Pancreas (tissue), 10 donors: ENCODE measurements around the gene APOBEC3B. TPM values are rescaled to one million over a fixed set of nuclear protein-coding genes. Genes with fewer than 3 reads are reported as not detected.

ENCODE experiments used
- ATAC-seq, 4 donors: fragments of 200-7000 bp; cut with Tn5 transposase; one replicate each; pipeline versions ENCODE4 v1.8.0 to v1.9.1; 2020; ENCODE audit warnings: mild to moderate bottlenecking in 4 of 4, moderate library complexity in 4 of 4
- DNase-seq, 6 donors: peaks; one replicate each; pipeline ENCODE4 v3.0.0-alpha.2; 2020
- FAIRE-seq: peaks from 2 replicates; lab custom pipeline; 2012; peaks lifted over from hg19 to GRCh38; lab: Jason Lieb, UNC
- H3K27ac ChIP-seq, 4 donors: fragments of 200-600 bp; sonication (generic); 1 replicate in 3 of 4; 2 replicates in 1 of 4; pipeline versions ENCODE4 v1.5.0 to v1.8.0; 2020
- H3K27me3 ChIP-seq, 4 donors: fragments of 200-600 bp; one replicate each; pipeline ENCODE4 v1.8.0; 2021
- H3K36me3 ChIP-seq, 3 donors: fragments of 200-600 bp; sonication (generic) in 1 of 3; one replicate each; pipeline versions ENCODE4 v1.5.0 to v1.8.0; 2020 to 2021
- H3K4me1 ChIP-seq, 3 donors: fragments of 200-600 bp; one replicate each; pipeline ENCODE4 v1.8.0; 2021
- H3K4me3 ChIP-seq, 4 donors: fragments of 200-600 bp; sonication (generic) in 2 of 4; one replicate each; pipeline versions ENCODE4 v1.5.0 to v1.8.0; 2020 to 2021
- H3K9me3 ChIP-seq, 4 donors: fragments of 200-600 bp; one replicate each; pipeline ENCODE4 v1.8.0; 2021
- CTCF ChIP-seq, 4 donors: fragments of 200-600 bp; sonication (generic) in 3 of 4; IDR thresholded peaks; one replicate each; pipeline versions ENCODE4 v1.5.0 to v1.8.0; 2021; ENCODE audit warnings: antibody characterized with exemption in 4 of 4
- WGBS, 2 donors: extraction: QIAGEN DNeasy Blood & Tissue Kit; methylation state at CpG; one replicate each; pipeline ENCODE4 v1.1.7; 2013; 5-methylcytosine and 5-hydroxymethylcytosine counted together
- intact Hi-C, 3 donors: fragments of 100-400 bp; cut with DNase I; formaldehyde crosslinking; loops; one replicate each; pipeline versions ENCODE4 v1.11.1 to v1.14.2; 2022
- polyA plus RNA-seq, 2 donors: library from polyadenylated mRNA; stranded (reverse); fragments of 200-250 nt; gene quantifications; one replicate each; pipeline ENCODE4 v1.2.3, GENCODE V29; 2013
- total RNA-seq, 6 donors: library from RNA; stranded (reverse); fragmentation: NEBNext Ultra II Directional in 4 of 6; extraction: Animal tissue kit (Norgen Biotek cat#: 25700) in 4 of 6; gene quantifications; one replicate each; pipeline versions ENCODE4 v1.2.1 to v1.2.4, GENCODE V29; 2021 to 2023
- donor health status: healthy with polysubstance abuse.
- donor health status: DM: no; HTN: no; CAD: no; lungs with moderate emphysema.
- donor health status: DM: no; HTN: no; CAD: no.
- donor health status: control.
- donor health status: control.
- donor health status: Bipolar disorder and iron deficiency.
- donor health status: DM: yes; HTN: yes; CAD: no.
- donor health status: DM: no; HTN: no; CAD: no.
- donor health status: DM: no; HTN: no; CAD: no.
- donor health status: DM: yes; HTN: yes; CAD: no.

APOBEC3B gene
- total and polyA plus RNA-seq, 8 donors, result 0.60 to 10.2 (median 3.0) TPM

- H3K4me3 ChIP-seq, result no peak overlapping the region
- FAIRE-seq (no peak), ATAC-seq (no peak), DNase-seq (no peak)
- H3K27ac ChIP-seq, result no peak overlapping the region
- intact Hi-C loops, result no loop called here
- H3K4me1 ChIP-seq, result peaks cover 0 to 8% (median 0%) of the 10 kb centered on the region in 3 donors
- H3K36me3 ChIP-seq, result no peaks in the 10 kb centered on the region
- H3K27me3 ChIP-seq, result no peaks in the 10 kb centered on the region
- WGBS, 2 donors, result 89 to 90% methylated on average over 7 of the region's 7 CpGs
- H3K9me3 ChIP-seq, result no peaks in the 10 kb centered on the region
- TF ChIP-seq CTCF (IDR thresholded peaks at IDR 0.05), result no peak
These were observed 15.2 kb upstream of the APOBEC3B start for GRCh38 chr22:38966942-38967341.

DNA sequence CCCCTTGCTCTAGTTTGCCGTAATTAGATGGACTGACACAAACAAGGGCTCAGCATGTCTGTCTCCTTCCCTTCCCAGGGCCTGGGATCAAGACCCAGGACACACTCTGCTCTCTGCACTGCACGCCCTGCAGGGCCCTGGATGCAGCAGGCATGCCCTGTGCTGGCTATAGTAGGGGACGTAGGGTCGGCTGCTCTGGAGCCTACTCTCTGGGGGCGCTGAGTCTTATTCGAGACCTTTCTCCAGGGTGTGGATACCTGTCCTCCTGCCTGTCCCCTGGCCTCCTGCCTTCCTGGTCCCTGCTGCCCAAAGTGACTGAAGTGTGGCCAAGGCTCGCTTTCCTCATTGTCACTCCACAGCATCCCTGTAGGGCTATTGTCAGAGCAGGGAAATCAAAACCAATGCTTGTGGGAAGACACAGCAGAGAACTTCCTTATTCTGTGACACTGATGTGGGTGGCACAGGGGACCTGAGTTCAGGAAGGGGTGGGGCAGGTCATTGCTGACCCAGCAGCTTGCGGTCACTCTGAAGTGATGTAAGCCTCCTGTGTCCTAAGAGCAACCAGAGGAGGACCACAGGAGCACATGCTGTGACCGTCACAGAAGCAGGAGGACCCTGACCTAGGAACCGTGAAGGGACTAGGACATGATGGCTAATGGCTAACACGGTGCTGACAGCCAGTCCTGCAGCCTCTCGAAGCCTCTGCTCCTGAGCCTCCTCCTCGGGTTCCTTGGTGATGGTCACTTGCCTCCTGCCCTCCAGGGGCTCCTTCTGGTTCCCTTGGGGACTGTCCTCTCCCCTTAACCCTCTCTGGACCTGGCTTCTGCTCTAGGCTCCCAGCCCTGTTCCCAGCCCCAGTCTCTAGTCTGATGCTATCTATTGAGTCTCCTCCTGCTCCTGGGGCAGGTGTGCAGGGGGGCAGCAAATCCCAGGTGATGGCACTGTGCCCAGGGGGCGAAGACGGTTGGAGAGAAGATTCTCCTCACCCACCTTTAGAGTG lies 14.4 kb upstream of the APOBEC3B start:
- ATAC-seq (peak in 1 of 4 donors; percentile 20), DNase-seq (peak in 1 of 6 donors; percentile 45), FAIRE-seq (no peak)
- no peaks in the 10 kb centered on the region for H3K27me3 ChIP-seq
- H3K36me3 ChIP-seq, result no peaks in the 10 kb centered on the region
- intact Hi-C loops, result no loop called here
- H3K4me3 ChIP-seq, result no peak overlapping the region
- H3K27ac ChIP-seq, result no peak overlapping the region
- TF ChIP-seq CTCF (IDR thresholded peaks at IDR 0.05), result no peak
- WGBS, 2 donors, result 73 to 78% methylated on average over 15 of the region's 15 CpGs
- peaks cover 0 to 8% (median 0%) of the 10 kb centered on the region in 3 donors for H3K4me1 ChIP-seq
- no peaks in the 10 kb centered on the region for H3K9me3 ChIP-seq

DNA sequence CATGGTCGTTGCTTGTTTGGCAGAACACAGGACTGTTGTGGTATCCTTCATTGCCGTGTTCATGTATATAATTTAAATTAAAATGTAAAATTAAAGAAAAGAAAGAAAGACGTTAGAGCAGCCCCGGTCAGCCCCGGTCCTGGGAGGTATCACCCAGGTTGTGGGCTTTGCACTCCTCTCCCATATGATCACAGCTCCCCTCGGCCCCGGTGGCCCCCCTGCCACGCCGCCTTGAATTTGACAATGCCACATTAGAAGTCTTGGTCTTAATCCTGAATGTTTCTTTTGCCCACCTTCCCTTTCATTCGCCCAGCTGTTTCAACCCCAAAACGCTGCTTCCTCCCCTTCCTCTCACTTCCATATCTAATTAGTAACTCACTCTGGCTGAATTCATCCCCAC lies 13.3 kb upstream of the APOBEC3B start:
- no peak for ATAC-seq
- TF ChIP-seq CTCF (IDR thresholded peaks at IDR 0.05), result no peak
- FAIRE-seq, result no peak
- Histone ChIP-seq H3K27me3 (no peaks in the 10 kb centered on the region), H3K9me3 (no peaks in the 10 kb centered on the region), H3K4me3 (no peak overlapping the region), H3K27ac (no peak overlapping the region), H3K36me3 (no peaks in the 10 kb centered on the region), H3K4me1 (peaks cover 0 to 8% (median 0%) of the 10 kb centered on the region in 3 donors)
- no peak for DNase-seq
- intact Hi-C loops, result no loop called here
- WGBS, 2 donors, result 77 to 84% methylated on average over 11 of the region's 11 CpGs

DNA sequence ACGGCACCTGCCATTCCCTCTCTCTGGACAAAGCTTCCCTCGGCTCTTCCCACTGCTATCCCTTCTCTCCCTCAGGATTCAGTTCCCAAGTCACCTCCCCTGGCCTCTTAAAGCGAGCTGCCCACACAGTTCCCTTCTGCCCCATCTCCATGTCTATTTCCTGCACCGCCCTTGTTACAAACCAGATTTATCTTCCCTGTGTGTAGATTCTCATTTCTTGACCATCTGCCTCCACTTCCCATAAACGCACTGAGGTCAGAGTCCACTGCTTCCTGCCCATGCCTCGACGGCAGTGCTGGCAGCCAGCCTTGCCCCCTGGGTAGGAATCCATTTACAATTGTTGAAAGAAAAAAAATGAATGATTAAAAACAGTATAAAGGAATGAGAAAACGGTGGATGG lies 11.6 kb upstream of the APOBEC3B start:
- no peaks in the 10 kb centered on the region for H3K36me3 ChIP-seq
- no peaks in the 10 kb centered on the region for H3K4me1 ChIP-seq
- FAIRE-seq, result no peak
- intact Hi-C loops, result no loop called here
- H3K27ac ChIP-seq, result no peak overlapping the region
- ATAC-seq, result no peak
- no peaks in the 10 kb centered on the region for H3K27me3 ChIP-seq
- no peaks in the 10 kb centered on the region for H3K9me3 ChIP-seq
- no peak for TF ChIP-seq CTCF (IDR thresholded peaks at IDR 0.05)
- H3K4me3 ChIP-seq, result no peak overlapping the region
- WGBS, 2 donors, result 37 to 39% methylated on average over 8 of the region's 8 CpGs
- no peak for DNase-seq

- H3K36me3 ChIP-seq, result no peaks in the 10 kb centered on the region
- intact Hi-C loops, result no loop called here
- H3K4me1 ChIP-seq, result no peaks in the 10 kb centered on the region
- WGBS, 2 donors, result 79 to 83% methylated on average over 5 of the region's 5 CpGs
- no peak for TF ChIP-seq CTCF (IDR thresholded peaks at IDR 0.05)
- DNase-seq, result no peak
- no peaks in the 10 kb centered on the region for H3K9me3 ChIP-seq
- no peak for FAIRE-seq
- ATAC-seq, result no peak
- no peak overlapping the region for H3K4me3 ChIP-seq
- H3K27me3 ChIP-seq, result no peaks in the 10 kb centered on the region
- no peak overlapping the region for H3K27ac ChIP-seq
These were observed 10.9 kb upstream of the APOBEC3B start for GRCh38 chr22:38971202-38971601.
